Kidney (tissue), 14 donors: ENCODE data around the gene NRF1. TPM values are rescaled to one million over a fixed set of nuclear protein-coding genes. Genes with fewer than 3 reads are reported as not detected.
A peak's percentile ranks its signal among the peaks of the same experiment; 100 is the strongest.

ENCODE experiments used
- DNase-seq, 5 donors: peaks; one replicate each; pipeline ENCODE4 v3.0.0-alpha.2; 2013 to 2020
- FAIRE-seq: peaks from 2 replicates; lab custom pipeline; 2012; peaks lifted over from hg19 to GRCh38; lab: Jason Lieb, UNC
- H3K27ac ChIP-seq, 2 donors: one replicate each; pipeline ENCODE4 v1.7.0; 2013; ENCODE audit warnings: low read depth in 2 of 2, low read length in 2 of 2, inconsistent platforms in 1 of 2
- H3K27me3 ChIP-seq: one replicate; pipeline ENCODE4 v1.7.1; 2013; ENCODE audit warnings: low read length, inconsistent platforms; ENCODE audit not compliant: control insufficient read depth, insufficient read depth
- H3K36me3 ChIP-seq, 3 donors: one replicate each; pipeline versions ENCODE4 v1.7.0 to v1.7.1; 2013; ENCODE audit warnings: low read length in 3 of 3, control low read depth in 1 of 3, inconsistent platforms in 1 of 3; ENCODE audit not compliant: insufficient read depth in 3 of 3, control insufficient read depth in 2 of 3
- H3K4me1 ChIP-seq, 3 donors: one replicate each; pipeline versions ENCODE4 v1.7.0 to v1.7.1; 2013; ENCODE audit warnings: low read length in 3 of 3, inconsistent platforms in 1 of 3, low read depth in 1 of 3; ENCODE audit not compliant: control insufficient read depth in 2 of 3, insufficient read depth in 2 of 3
- H3K4me3 ChIP-seq, 3 donors: one replicate each; pipeline versions ENCODE4 v1.7.0 to v1.8.1; 2013; ENCODE audit warnings: low read length in 3 of 3, control low read depth in 1 of 3, inconsistent platforms in 1 of 3
- H3K9ac ChIP-seq, 3 donors: one replicate each; pipeline versions ENCODE4 v1.7.0 to v1.7.1; 2013; ENCODE audit warnings: low read length in 3 of 3, control low read depth in 1 of 3, inconsistent platforms in 1 of 3
- H3K9me3 ChIP-seq, 3 donors: one replicate each; pipeline versions ENCODE4 v1.7.0 to v1.7.1; 2013; ENCODE audit warnings: low read length in 3 of 3, control low read depth in 1 of 3, inconsistent platforms in 1 of 3; ENCODE audit not compliant: control insufficient read depth in 2 of 3, insufficient read depth in 1 of 3
- CTCF ChIP-seq: IDR thresholded peaks from 3 replicates; pipeline ENCODE4 v1.5.1; 2012; ENCODE audit warnings: mild to moderate bottlenecking, moderate library complexity, borderline replicate concordance; ENCODE audit not compliant: insufficient read depth; ENCODE audit errors: extremely low read depth
- intact Hi-C: fragments of 100-400 bp; cut with DNase I; formaldehyde crosslinking; loops from one replicate; pipeline ENCODE4 v1.11.1; 2022
- polyA plus RNA-seq: library from polyadenylated mRNA; stranded (reverse); fragments of 350-450 nt; fragmentation: Illumina TruSeq; extraction: RNeasy Lipid Tissue Mini Kit (QIAGEN cat#74804); gene quantifications from one replicate; pipeline ENCODE4 v1.2.3, GENCODE V29; 2014; ENCODE audit warnings: low read depth, low replicate concordance; ENCODE audit not compliant: insufficient read depth
- total RNA-seq: library from RNA; stranded (reverse); fragmentation: NEBNext Ultra II Directional; extraction: Animal tissue kit (Norgen Biotek cat#: 25700); gene quantifications from one replicate; pipeline ENCODE4 v1.2.1, GENCODE V29; 2021
- donor health status: control.
- donor health status: control.
- donor health status: control.
- donor health status: control.
- donor health status: control.
- donor health status: DM: yes; HTN: yes; CAD: no.
- donor health status: Normal renal cell carcinoma (clear cell type).

The NRF1 gene
- total and polyA plus RNA-seq, 2 donors from 2014 or later = 8.8 to 19.4 TPM

DNA sequence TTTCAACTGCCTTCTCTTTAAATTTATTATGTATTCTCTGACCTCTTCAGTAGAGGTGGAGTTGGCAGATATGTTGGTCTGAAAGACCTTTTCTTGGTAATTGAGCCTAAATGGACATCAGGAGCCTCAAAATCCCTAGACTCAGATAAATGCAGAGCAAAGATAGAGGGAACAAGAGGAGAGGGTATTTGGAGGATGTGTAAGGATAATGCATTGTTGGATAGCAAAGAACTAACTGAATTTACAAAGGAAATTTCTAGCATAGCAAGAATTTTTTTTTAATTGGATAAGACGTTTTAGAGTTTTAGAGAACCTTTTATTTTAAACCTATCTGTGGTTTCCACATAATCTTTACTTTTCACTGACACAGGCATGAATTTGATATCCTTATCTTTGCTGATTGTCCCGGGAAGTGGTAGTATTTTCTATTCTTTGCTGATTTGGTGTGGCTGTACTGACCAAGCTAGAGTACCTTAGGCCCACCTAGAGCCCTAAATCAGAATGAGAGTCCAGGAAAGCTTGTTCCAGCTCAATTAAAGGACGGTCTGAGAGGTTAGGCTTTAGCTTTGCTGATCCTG lies 91.3 kb downstream of the NRF1 start:
- Histone ChIP-seq H3K9ac (no peak overlapping the region), H3K4me1 (no peaks in the 10 kb centered on the region), H3K27me3 (no peaks in the 10 kb centered on the region), H3K27ac (no peak overlapping the region), H3K9me3 (no peaks in the 10 kb centered on the region), H3K4me3 (no peak overlapping the region), H3K36me3 (no peaks in the 10 kb centered on the region)
- DNase-seq (peak in 1 of 5 donors; percentile 6), FAIRE-seq (no peak)
- no peak for TF ChIP-seq CTCF
- intact Hi-C loops = no loop called here

DNA sequence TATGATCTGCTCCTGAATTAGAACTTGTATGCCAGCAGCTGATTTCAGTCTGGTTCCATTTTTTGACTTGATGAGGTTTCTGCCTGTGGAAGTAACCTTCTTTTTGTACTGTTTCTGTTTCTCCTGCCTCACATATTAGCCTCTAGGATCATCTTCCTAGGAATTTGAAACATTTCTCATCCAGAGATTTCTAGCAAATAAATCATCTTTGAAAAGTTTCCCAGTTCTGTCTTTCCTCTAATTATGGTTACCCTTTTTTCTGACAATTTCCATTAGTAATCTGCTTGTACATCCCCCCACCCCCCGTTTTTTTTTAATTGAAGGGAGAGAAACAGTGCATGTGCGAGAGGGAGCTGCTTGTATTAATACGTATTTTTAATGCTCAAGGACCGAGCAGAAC lies 92.2 kb downstream of the NRF1 start:
- DNase-seq (no peak), FAIRE-seq (no peak)
- Histone ChIP-seq H3K4me3 (no peak overlapping the region), H3K27ac (no peak overlapping the region), H3K4me1 (no peaks in the 10 kb centered on the region), H3K9ac (no peak overlapping the region), H3K36me3 (no peaks in the 10 kb centered on the region), H3K9me3 (no peaks in the 10 kb centered on the region), H3K27me3 (no peaks in the 10 kb centered on the region)
- no peak for TF ChIP-seq CTCF
- intact Hi-C loops = no loop called here

GRCh38 chr7:129707910-129708499 lies 96.5 kb downstream of the NRF1 start:
- intact Hi-C loops = no loop called here
- no peak for FAIRE-seq

More at GRCh38 chr7:129707910-129708499, 96.5 kb downstream of the NRF1 start:
- Histone ChIP-seq H3K36me3 (peaks cover 3 to 25% (median 17%) of the 10 kb centered on the region in 3 donors), H3K27ac (no peak overlapping the region), H3K4me1 (no peaks in the 10 kb centered on the region), H3K9me3 (no peaks in the 10 kb centered on the region), H3K9ac (no peak overlapping the region), H3K27me3 (no peaks in the 10 kb centered on the region), H3K4me3 (no peak overlapping the region)
- no peak for TF ChIP-seq CTCF
- no peak for DNase-seq
